GM21717 (cell line): ENCODE data around the gene PLEK2.
"Not testable (repeated sequence)": the region's sequence is repeated elsewhere in the genome, so short reads cannot be mapped to it uniquely, and the experiment has no call there.

Source experiments
- ATAC-seq: cut with Tn5 transposase; IDR thresholded peaks from one replicate; pipeline ENCODE4 v1.9.1; 2021; ENCODE audit warnings: mild to moderate bottlenecking, moderate library complexity; ENCODE audit not compliant: unreplicated experiment

PLEK2 gene

DNA sequence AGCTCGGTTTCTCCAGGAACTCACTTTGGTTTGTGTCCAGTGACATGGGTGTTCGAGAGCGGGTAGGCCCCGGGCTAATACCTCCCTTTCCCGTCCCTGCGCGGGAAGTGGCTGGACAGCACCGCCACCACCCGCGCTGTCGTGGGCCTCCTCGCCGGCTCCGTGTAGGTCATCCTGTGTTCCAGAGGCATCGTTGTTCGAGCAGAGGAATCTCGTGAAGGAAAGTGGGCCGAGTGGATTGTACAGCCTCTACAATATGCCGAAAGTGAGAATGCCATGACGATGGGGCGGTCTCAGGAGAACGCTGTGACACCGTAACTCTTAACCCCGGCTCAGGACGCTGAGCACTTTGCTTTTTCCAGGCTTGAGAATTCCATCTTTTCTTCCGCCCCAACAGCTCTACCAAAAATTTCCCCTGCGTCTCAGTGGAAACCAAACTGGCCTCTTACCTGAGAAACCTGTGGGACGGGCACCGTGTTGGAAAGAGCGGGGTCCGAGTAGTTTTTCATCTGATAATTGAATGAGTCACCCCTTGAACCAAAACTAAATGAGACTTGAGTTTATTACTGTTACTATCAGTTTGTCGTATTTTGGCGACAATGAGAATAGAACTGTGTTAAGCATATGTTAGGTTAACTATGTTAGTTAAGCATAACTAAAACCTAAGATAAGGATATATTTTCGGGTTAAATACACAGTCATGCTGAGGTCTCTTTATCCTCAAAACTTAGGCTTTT, 51.3 kb downstream of the PLEK2 start:
- peak; percentile 28 for ATAC-seq

DNA sequence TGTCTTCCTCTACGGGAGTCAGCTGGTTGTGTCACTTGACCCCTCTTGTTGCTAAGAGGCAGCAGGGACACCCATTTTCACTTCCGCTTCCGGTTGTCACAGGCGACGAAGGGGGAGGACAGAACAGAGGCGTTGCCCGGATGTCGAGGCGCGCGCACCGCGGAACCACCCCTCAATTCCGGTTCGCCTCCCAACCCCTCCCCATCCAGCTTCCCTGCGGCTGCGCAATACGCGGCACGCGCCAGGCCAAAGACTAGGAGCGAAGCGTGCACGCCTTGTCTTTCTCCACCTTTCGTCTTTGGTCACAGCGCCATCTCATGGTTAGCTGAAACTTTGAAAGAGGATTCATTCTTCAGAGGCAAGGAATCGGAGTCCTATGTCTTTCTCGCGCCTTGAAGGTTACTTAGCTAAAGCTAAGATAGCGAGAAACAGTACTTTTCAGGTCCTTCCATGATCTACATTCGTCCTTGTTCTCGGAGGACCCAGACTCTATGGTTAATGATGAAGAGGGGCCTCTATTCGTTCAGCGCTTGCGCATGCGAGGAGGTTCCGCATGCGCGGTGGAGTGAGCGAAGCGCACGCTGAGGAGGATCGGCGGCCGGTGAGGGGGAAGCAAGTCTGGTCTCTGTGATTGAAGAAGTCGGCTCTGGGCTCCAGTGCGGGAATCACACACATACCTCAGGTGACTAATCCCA, 52.0 kb downstream of the PLEK2 start, which contains the start of the genes ATP6V1D and EIF2S1:
Gene ATP6V1D (minus strand): TSS at position 30 of the 695 bp plus-strand sequence. CDS start 106 bp downstream, outside the sequence.
Gene EIF2S1 (plus strand): TSS at position 554 of the 695 bp plus-strand sequence. CDS start 4,440 bp downstream, outside the sequence.
- peak; percentile 84 for ATAC-seq

DNA sequence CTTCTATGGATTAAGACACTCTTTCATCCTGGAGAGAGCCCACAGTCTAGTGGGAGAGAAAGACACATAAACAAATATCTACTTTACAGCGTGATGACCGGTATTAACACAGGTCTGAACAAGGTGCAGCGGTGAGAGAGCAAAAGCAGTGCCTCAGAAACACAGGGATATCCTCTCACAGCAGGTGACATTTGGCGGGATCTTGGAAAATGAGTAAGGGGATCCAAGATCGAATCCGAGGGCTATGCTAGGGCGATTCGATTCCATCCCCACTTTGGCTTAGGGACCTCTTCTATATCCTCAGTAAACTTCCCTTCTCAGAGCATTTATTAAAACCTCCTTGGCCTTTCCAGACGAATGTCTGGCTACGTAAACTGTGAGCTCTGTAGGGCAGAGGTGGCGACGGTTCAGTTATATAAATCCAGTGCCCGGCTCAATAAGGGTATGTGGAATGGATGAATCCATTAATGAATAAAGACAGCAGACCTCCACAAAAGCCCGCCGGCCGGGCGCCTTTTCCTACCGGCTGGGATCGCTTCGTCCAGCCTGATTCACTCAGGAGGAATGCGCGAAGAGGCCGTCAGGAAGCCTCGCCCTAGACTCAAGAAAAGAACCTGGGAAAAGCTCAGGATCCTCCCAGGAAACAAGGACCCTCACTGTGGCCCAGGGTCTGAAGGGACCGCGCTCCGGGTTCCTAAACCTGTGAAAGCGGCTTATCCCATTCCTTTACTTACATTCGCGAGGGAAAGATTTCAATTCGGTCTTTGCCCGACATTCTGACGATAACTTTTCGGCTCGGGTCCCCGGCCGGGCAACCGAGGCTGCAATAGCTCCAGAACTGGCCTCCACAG, 52.8 kb downstream of the PLEK2 start:
- ATAC-seq, result peak; percentile 2

- ATAC-seq, result no peak
Observed at GRCh38 chr14:67357969-67358354, 54.0 kb downstream of the PLEK2 start.

DNA sequence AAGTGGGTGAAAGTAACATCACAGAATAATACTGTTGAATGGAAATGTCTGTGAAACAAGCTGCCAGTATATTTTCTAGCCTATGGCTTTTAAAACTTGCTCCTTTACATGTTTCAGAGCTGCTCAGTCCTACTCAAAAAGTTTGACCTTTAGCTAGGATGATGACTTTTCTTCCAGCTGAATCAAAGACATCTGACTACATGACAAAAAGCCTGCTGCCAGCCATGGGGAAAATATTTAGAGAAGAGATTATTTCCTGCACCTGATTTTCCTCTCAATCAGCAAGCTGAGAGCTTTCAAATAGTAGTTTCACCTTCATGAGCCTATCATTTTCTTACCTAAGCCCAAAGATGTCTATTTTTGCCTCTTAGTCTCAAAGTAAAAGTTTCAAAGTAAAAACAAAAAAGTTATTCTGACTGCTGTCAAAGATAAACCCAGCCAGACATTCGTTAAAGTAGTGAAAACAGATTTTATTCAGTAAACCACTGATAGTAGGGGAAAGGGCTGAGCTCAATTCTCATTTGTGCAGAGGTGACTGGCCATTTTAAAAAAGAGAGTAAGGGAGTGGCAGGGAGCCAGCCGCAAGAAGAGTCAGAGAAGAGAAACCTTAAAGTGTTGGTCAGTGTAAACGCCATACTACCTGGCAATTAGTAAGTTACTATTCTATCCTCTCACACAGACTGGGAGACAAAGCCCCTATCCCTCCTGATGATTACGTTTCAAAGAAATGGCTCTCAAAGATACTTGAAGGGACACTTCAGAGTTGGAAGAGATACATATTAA, 54.6 kb downstream of the PLEK2 start:
- no peak for ATAC-seq

DNA sequence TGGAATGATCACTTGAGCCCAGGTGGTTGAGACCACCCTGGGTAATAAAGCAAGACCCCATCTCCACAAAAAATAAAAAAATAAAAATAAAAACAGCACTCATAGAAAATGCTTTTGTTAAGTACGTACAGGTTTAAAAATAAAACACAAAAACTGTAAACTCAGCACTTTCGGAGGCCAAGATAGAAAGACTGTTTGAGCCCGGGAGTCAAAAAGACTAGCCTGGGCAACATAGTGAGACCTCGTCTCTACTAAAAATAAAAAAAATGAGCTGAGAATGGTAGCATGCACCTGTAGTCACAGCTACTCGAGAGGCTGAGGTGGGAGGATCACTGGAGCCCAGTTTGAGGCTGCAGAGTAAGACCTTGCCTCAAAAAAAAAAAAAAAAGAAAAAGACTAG, 59.9 kb downstream of the PLEK2 start:
- no peak for ATAC-seq

- ATAC-seq, result no peak
Observed at GRCh38 chr14:67345583-67345982, 66.4 kb downstream of the PLEK2 start.

- no peak for ATAC-seq
Observed at GRCh38 chr14:67343601-67344230, 68.2 kb downstream of the PLEK2 start.

DNA sequence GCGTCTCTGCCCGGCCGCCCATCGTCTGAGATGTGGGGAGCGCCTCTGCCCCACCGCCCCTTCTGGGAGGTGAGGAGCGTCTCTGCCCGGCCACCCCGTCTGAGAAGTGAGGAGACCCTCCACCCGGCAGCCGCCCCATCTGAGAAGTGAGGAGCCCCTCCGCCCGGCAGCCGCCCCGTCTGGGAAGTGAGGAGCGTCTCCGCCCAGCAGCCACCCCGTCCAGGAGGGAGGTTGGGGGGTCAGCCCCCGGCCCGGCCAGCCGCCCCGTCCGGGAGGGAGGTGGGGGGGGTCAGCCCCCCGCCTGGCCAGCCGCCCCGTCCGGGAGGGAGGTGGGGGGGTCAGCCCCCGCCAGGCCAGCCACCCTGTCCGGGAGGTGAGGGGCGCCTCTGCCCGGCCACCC, 70.7 kb downstream of the PLEK2 start:
- not testable (repeated sequence) for ATAC-seq
